ENCODE results near the gene RPIA.

DNA sequence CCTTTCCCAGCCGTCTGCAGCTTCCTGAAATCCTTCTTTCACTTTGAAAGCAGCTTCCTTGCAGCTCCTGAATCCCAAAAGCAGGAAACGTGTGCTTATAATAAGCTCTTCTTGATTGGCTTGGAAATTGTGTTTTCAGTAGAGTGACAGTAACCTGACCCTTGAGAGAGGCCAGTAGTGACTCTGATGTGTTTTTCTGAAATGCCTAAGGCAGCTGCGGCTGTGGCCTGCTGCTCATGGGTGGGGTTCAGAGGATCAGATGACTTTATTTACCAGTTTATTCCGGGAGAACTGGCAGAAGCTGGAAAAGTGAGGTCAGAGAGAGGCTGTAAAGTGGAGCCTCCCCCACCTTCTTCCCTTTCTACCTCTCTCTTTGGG, 31.9 kb upstream of the RPIA start:
- TF ChIP-seq, protein P1, sequence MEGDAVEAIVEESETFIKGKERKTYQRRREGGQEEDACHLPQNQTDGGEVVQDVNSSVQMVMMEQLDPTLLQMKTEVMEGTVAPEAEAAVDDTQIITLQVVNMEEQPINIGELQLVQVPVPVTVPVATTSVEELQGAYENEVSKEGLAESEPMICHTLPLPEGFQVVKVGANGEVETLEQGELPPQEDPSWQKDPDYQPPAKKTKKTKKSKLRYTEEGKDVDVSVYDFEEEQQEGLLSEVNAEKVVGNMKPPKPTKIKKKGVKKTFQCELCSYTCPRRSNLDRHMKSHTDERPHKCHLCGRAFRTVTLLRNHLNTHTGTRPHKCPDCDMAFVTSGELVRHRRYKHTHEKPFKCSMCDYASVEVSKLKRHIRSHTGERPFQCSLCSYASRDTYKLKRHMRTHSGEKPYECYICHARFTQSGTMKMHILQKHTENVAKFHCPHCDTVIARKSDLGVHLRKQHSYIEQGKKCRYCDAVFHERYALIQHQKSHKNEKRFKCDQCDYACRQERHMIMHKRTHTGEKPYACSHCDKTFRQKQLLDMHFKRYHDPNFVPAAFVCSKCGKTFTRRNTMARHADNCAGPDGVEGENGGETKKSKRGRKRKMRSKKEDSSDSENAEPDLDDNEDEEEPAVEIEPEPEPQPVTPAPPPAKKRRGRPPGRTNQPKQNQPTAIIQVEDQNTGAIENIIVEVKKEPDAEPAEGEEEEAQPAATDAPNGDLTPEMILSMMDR (conservative IDR thresholded peaks at IDR 0.05; ENCODE audit: low read depth, low read length) = no peak
- TF ChIP-seq NFE2L2 (IDR thresholded peaks at IDR 0.05; ENCODE audit: low read depth, low read length) (no peak), POLR2A (IDR thresholded peaks at IDR 0.05; ENCODE audit: low read depth, low read length) (no peak), MAZ (IDR thresholded peaks at IDR 0.05; ENCODE audit: borderline replicate concordance, low read depth, low read length) (no peak)
